Transverse colon (tissue), 4 donors: Measurements from ENCODE around the gene HIP1R.

ENCODE experiments used
- POLR2A ChIP-seq: fragments of 450-650 bp; IDR thresholded peaks from one replicate; pipeline ENCODE4 v1.6.1; 2016; ENCODE audit warnings: antibody characterized with exemption, mild to moderate bottlenecking, moderate library complexity
- POLR2AphosphoS5 ChIP-seq, 3 donors: sonication (generic); formaldehyde crosslinking; IDR thresholded peaks; one replicate each; pipeline ENCODE4 v1.6.1; 2016; ENCODE audit warnings: antibody characterized with exemption in 3 of 3
- TF ChIP-seq, protein P1 (sequence below), 5 experiments: fragments of 200-600 bp in 3 of 5; fragments of 450-650 bp in 2 of 5; sonication (generic) in 3 of 5; IDR thresholded peaks; 1 replicate in 2 of 5; 2 replicates in 3 of 5; pipeline ENCODE4 v1.5.1; 2016 to 2017; ENCODE audit warnings: antibody characterized with exemption in 5 of 5, inconsistent platforms in 3 of 5, mild to moderate bottlenecking in 2 of 5, moderate library complexity in 1 of 5

DNA sequence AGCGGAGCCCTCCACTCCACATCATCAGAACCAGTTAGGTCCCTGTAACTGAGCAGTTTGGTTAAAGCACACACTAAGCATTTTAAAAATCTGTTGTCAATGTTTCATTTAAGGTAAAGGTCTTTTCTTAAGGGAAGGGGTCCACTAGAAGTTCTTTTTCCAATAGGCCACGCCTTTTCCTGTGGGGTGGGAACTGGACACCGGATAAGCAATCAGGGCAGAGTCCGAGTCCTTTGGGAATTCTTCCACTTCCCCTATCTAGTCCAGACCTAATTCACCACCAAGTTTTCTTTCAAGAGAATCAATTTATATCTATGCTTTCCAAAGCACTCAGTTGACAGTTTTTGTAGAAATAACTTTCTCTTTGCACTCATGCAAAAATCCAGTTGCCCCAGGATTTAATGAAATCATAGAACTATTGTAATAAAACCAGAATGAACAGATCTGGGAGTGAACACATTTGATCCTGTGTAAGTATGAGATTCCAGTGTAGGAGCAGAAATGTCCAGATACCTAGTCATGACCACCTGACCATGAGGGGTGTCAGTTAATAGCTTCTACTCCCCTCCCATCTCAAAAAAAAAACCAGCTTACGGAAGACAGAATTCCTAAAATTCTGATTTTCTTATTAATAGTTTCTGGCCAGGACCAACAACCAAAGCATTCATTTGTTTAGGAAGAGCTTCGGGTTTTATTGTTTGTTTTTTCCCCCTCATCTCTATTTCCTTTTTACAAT is 49.0 kb downstream of the HIP1R start:
- TF ChIP-seq, protein P1, sequence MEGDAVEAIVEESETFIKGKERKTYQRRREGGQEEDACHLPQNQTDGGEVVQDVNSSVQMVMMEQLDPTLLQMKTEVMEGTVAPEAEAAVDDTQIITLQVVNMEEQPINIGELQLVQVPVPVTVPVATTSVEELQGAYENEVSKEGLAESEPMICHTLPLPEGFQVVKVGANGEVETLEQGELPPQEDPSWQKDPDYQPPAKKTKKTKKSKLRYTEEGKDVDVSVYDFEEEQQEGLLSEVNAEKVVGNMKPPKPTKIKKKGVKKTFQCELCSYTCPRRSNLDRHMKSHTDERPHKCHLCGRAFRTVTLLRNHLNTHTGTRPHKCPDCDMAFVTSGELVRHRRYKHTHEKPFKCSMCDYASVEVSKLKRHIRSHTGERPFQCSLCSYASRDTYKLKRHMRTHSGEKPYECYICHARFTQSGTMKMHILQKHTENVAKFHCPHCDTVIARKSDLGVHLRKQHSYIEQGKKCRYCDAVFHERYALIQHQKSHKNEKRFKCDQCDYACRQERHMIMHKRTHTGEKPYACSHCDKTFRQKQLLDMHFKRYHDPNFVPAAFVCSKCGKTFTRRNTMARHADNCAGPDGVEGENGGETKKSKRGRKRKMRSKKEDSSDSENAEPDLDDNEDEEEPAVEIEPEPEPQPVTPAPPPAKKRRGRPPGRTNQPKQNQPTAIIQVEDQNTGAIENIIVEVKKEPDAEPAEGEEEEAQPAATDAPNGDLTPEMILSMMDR (IDR thresholded peaks at IDR 0.05) = no peak
- no peak for TF ChIP-seq POLR2A
- no peak for TF ChIP-seq POLR2AphosphoS5 (IDR thresholded peaks at IDR 0.05)
